ENCODE data around the gene FOSL1. TPM values are rescaled to one million over a fixed set of nuclear protein-coding genes. Genes with fewer than 3 reads are reported as not detected.
A peak's percentile ranks its signal among the peaks of the same experiment; 100 is the strongest.

FOSL1 gene
- total RNA-seq, 2 donors from 2014 or later: 1.8 TPM; not detected in 1

- Histone ChIP-seq H3K9me3 (ENCODE audit: control insufficient read depth, low read length) (no peaks in the 10 kb centered on the region), H3K36me3 (ENCODE audit: control insufficient read depth, insufficient read depth, low read length) (peaks cover 51% of the 10 kb centered on the region), H3K4me3 (ENCODE audit: low read length) (peak overlapping the region; percentile 97), H3K9ac (ENCODE audit: extremely low read depth, low read length, poor library complexity, severe bottlenecking) (peak overlapping the region; percentile 64), H3K27me3 (ENCODE audit: control insufficient read depth, insufficient read depth, low read length, poor library complexity, severe bottlenecking) (no peaks in the 10 kb centered on the region), H3K27ac (ENCODE audit: low read depth, low read length) (no peak overlapping the region), H3K4me1 (ENCODE audit: control insufficient read depth, insufficient read depth, low read length) (peaks cover 10% of the 10 kb centered on the region)
- DNase-seq: peak; percentile 42
- Mint-ChIP-seq H3K9me3 (no peaks in the 10 kb centered on the region), H3K36me3 (ENCODE audit: low read depth) (peaks cover 40% of the 10 kb centered on the region), H3K4me3 (peak overlapping the region; percentile 88), H3K27ac (peak overlapping the region; percentile 91), H3K27me3 (ENCODE audit: insufficient read depth) (no peaks in the 10 kb centered on the region), H3K4me1 (peaks cover 14% of the 10 kb centered on the region)
- whole genome bisulfite sequencing, 2 experiments (ENCODE audit: insufficient coverage in 1 of 2, insufficient read length in 1 of 2): 89 to 94% methylated on average over 9 to 13 of the region's 13 CpGs
- no peak for TF ChIP-seq CTCF (conservative IDR thresholded peaks at IDR 0.05)
These were observed 38.5 kb downstream of the FOSL1 start for GRCh38 chr11:65861533-65862183.

DNA sequence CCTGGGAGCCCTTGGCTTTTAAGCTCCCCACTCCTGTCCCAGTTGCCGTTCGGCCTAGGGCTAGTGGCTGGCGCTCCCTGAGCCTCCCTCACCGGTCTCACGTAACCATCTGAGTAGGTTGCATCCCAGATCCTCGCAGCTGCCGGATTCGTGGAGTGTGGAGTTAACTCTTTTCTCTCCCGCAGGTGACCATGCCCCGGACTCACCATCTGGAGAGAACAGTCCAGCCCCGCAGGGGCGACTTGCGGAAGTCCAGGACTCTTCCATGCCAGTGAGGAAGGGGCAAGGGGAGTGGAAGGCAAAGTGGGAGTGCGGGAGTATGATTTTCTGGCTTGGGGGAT, 39.1 kb downstream of the FOSL1 start:
- H3K4me3 ChIP-seq (ENCODE audit: low read length): peak overlapping the region; percentile 97

GRCh38 chr11:65860278-65861164, 39.7 kb downstream of the FOSL1 start, which contains the start of gene MUS81:
MUS81 (plus strand) TSS chr11:65860433; CDS start chr11:65860754, 321 bp downstream.
- 0 to 1% methylated on average over 41 to 78 of the region's 78 CpGs for WGBS, 2 experiments (ENCODE audit: insufficient coverage in 1 of 2, insufficient read length in 1 of 2)
- no peaks in the 10 kb centered on the region for H3K9me3 Mint-ChIP-seq
- Histone ChIP-seq H3K9ac (ENCODE audit: extremely low read depth, low read length, poor library complexity, severe bottlenecking) (peak within 1 kb of the TSS; percentile 84), H3K36me3 (ENCODE audit: control insufficient read depth, insufficient read depth, low read length) (peaks cover 53% of the 10 kb centered on the region), H3K9me3 (ENCODE audit: control insufficient read depth, low read length) (no peaks in the 10 kb centered on the region), H3K4me3 (ENCODE audit: low read length) (peak within 1 kb of the TSS; percentile 97), H3K27ac (ENCODE audit: low read depth, low read length) (peak within 1 kb of the TSS; percentile 93), H3K27me3 (ENCODE audit: control insufficient read depth, insufficient read depth, low read length, poor library complexity, severe bottlenecking) (no peaks in the 10 kb centered on the region), H3K4me1 (ENCODE audit: control insufficient read depth, insufficient read depth, low read length) (peaks cover 10% of the 10 kb centered on the region)
- peak; percentile 97 for TF ChIP-seq CTCF (conservative IDR thresholded peaks at IDR 0.05)
- H3K4me3 Mint-ChIP-seq: peak within 1 kb of the TSS; percentile 88
- peaks cover 21% of the 10 kb centered on the region for H3K4me1 Mint-ChIP-seq
- no peaks in the 10 kb centered on the region for H3K27me3 Mint-ChIP-seq (ENCODE audit: insufficient read depth)
- peaks cover 49% of the 10 kb centered on the region for H3K36me3 Mint-ChIP-seq (ENCODE audit: low read depth)
- peak; percentile 99 for DNase-seq
- peak within 1 kb of the TSS; percentile 97 for H3K27ac Mint-ChIP-seq

More for the DNA sequence above, 39.1 kb downstream of the FOSL1 start:
- DNase-seq: no peak
- Histone ChIP-seq H3K9me3 (ENCODE audit: control insufficient read depth, low read length) (no peaks in the 10 kb centered on the region), H3K36me3 (ENCODE audit: control insufficient read depth, insufficient read depth, low read length) (peaks cover 52% of the 10 kb centered on the region), H3K27me3 (ENCODE audit: control insufficient read depth, insufficient read depth, low read length, poor library complexity, severe bottlenecking) (no peaks in the 10 kb centered on the region), H3K9ac (ENCODE audit: extremely low read depth, low read length, poor library complexity, severe bottlenecking) (peak overlapping the region; percentile 64), H3K27ac (ENCODE audit: low read depth, low read length) (no peak overlapping the region), H3K4me1 (ENCODE audit: control insufficient read depth, insufficient read depth, low read length) (peaks cover 10% of the 10 kb centered on the region)
- peaks cover 20% of the 10 kb centered on the region for H3K4me1 Mint-ChIP-seq
- no peak for TF ChIP-seq CTCF (conservative IDR thresholded peaks at IDR 0.05)
- H3K27me3 Mint-ChIP-seq (ENCODE audit: insufficient read depth): no peaks in the 10 kb centered on the region
- H3K36me3 Mint-ChIP-seq (ENCODE audit: low read depth): peaks cover 43% of the 10 kb centered on the region
- H3K27ac Mint-ChIP-seq: peak overlapping the region; percentile 91
- H3K4me3 Mint-ChIP-seq: peak overlapping the region; percentile 88
- 6 to 10% methylated on average over 11 to 14 of the region's 14 CpGs for WGBS, 2 experiments (ENCODE audit: insufficient coverage in 1 of 2, insufficient read length in 1 of 2)
- H3K9me3 Mint-ChIP-seq: no peaks in the 10 kb centered on the region

Data from endodermal cell (in vitro differentiated cells).